RPMI7951 (cell line): ENCODE results near the gene KIF2C. TPM values are rescaled to one million over a fixed set of nuclear protein-coding genes. Genes with fewer than 3 reads are reported as not detected.
"Not testable (repeated sequence)": the region's sequence is repeated elsewhere in the genome, so short reads cannot be mapped to it uniquely, and the experiment has no call there.

Source experiments
- DNase-seq: peaks from one replicate; pipeline ENCODE4 v3.0.0-alpha.2; 2012; ENCODE audit warnings: low read depth
- total RNA-seq: library from RNA; depleted of rRNA; stranded (reverse); fragments of >200 nt; shearing (Covaris generic); gene quantifications from 2 replicates; pipeline ENCODE4 v1.2.3, GENCODE V29; 2014; rRNA removed

The KIF2C gene
- total RNA-seq, 1 experiment from 2014 or later = 127 TPM

DNA sequence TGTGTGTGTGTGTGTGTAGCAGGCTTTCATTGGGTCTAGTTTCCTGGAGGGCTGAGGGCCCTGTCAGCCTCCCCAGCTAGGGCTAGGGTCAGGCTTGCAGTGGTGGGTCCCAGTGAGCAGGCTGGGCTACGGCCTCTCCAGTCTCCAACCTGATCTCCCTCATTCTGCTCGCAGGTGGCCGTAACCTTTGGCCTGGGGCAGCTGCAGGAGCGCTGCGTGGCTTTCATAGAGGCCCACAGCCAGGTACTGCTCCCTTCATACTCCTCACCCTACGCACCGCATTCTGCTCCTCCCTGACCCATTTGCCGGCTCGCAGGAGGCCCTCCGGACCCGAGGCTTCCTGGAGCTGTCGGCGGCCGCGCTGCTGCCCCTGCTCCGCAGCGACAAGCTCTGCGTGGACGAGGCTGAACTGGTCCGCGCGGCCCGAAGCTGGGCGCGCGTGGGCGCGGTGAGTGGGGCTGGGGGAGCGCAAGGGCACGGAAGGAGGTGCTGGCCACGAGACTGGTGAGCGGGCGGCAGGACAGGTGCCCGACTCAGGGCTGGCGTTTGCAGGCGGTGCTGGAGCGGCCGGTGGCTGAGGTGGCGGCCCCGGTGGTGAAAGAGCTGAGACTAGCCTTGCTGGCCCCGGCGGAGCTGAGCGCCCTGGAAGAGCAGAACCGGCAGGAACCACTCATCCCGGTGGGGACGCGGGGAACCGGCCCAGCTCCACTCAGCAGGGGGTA, 73.3 kb downstream of the KIF2C start:
- DNase-seq = no peak

- DNase-seq = not testable (repeated sequence)
These were observed 76.3 kb downstream of the KIF2C start for GRCh38 chr1:44815926-44816325.

DNA sequence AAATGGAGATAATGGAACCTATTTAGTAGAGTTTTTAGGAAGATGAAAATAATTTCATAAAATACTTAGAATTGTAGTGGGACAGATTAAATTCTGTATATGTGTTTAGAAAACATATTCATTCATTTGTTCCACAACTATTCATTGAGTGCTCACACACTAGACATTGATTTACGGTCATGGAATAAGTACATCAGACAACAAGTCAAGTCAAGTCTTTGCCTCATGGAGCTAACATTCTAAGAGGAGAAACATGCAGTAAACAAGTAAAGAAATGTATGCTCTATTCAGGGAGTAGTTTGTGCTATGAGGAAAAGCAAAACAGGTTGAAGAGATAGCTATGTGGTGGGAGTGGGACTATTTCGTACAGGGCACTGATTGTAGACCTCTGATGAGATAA, 77.7 kb downstream of the KIF2C start:
- no peak for DNase-seq

Other genes starting within 250 kb of the KIF2C start
- 13.1 and 14.9 TPM in 2 replicates for gene TMEM53, start 65.4 kb upstream of the KIF2C start, total RNA-seq
- gene ARMH1, start 65.1 kb upstream of the KIF2C start, total RNA-seq = 0.29 TPM in 1 of 2 replicates, not detected in the other
- gene RNU5D-1, start 8.7 kb upstream of the KIF2C start, total RNA-seq = not detected in 2 replicates
- 2,373 and 2,557 TPM in 2 replicates for gene RPS8, start 35.7 kb downstream of the KIF2C start, total RNA-seq
- gene BEST4, start 48.3 kb downstream of the KIF2C start, total RNA-seq = not detected in 2 replicates
- 8.8 and 10.7 TPM in 2 replicates for gene PLK3, start 60.5 kb downstream of the KIF2C start, total RNA-seq
- 0.24 and 0.88 TPM in 2 replicates for gene DYNLT4, start 67.5 kb downstream of the KIF2C start, total RNA-seq
- gene BTBD19, start 68.7 kb downstream of the KIF2C start, total RNA-seq = 4.2 and 5.0 TPM in 2 replicates
- under 0.01 and 0.12 TPM in 2 replicates for gene PTCH2, start 103.4 kb downstream of the KIF2C start, total RNA-seq
- 56.0 and 63.9 TPM in 2 replicates for gene EIF2B3, start 246.8 kb downstream of the KIF2C start, total RNA-seq